Neutrophil (primary cell): ENCODE results near the gene DHCR24.

Source experiments
- H3K27ac ChIP-seq: fragments of 200-600 bp; sonication (generic); 2 replicates; pipeline ENCODE4 v1.5.1; 2016; ENCODE audit warnings: mild to moderate bottlenecking, moderate library complexity
- H3K27me3 ChIP-seq: fragments of 200-600 bp; sonication (generic); 2 replicates; pipeline ENCODE4 v1.6.0; 2016; ENCODE audit warnings: mild to moderate bottlenecking
- H3K36me3 ChIP-seq: fragments of 200-600 bp; sonication (generic); 2 replicates; pipeline ENCODE4 v1.5.1; 2017
- H3K4me1 ChIP-seq, 2 experiments: fragments of 200-600 bp in 1 of 2; sonication (generic) in 1 of 2; 1 replicate in 1 of 2; 2 replicates in 1 of 2; pipeline versions ENCODE4 v1.5.1 to v1.6.1; 2013 to 2016; ENCODE audit warnings: low read depth in 1 of 2, low read length in 1 of 2, mild to moderate bottlenecking in 1 of 2, moderate library complexity in 1 of 2; ENCODE audit not compliant: control insufficient read depth in 1 of 2, insufficient read depth in 1 of 2
- H3K4me3 ChIP-seq, 2 experiments: fragments of 200-600 bp in 1 of 2; sonication (generic) in 1 of 2; 1 replicate in 1 of 2; 2 replicates in 1 of 2; pipeline ENCODE4 v1.5.1; 2013 to 2016; ENCODE audit warnings: low read depth in 1 of 2, low read length in 1 of 2, mild to moderate bottlenecking in 1 of 2, moderate library complexity in 1 of 2
- H3K9me3 ChIP-seq: fragments of 200-600 bp; sonication (generic); 2 replicates; pipeline ENCODE4 v1.5.1; 2016
- CTCF ChIP-seq: fragments of 200-600 bp; sonication (generic); IDR thresholded peaks from 2 replicates; pipeline ENCODE4 v1.5.1; 2016; ENCODE audit warnings: antibody characterized with exemption

DHCR24 gene

GRCh38 chr1:54874079-54874830, 12.7 kb downstream of the DHCR24 start:
- no peak overlapping the region for H3K27ac ChIP-seq
- H3K9me3 ChIP-seq, result no peaks in the 10 kb centered on the region
- no peaks in the 10 kb centered on the region for H3K27me3 ChIP-seq
- no peak for TF ChIP-seq CTCF
- no peaks in the 10 kb centered on the region for H3K4me1 ChIP-seq
- H3K36me3 ChIP-seq, result no peaks in the 10 kb centered on the region
- H3K4me3 ChIP-seq, result no peak overlapping the region

DNA sequence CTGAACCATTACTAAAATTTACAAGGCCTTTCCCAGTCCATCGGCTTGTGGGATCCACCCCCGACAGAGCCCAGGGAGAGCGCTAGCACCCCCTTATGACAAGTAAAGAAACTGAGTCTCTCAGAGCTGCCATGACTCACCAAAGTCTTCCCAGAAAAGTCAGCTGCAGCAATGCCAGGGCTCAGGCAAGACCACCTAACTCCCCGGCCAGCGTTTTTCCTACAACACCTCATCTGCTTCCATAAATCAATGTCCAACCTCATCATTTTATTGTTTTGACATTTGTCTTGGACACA, 15.0 kb downstream of the DHCR24 start:
- no peaks in the 10 kb centered on the region for H3K9me3 ChIP-seq
- H3K36me3 ChIP-seq, result no peaks in the 10 kb centered on the region
- no peak overlapping the region for H3K4me3 ChIP-seq
- H3K4me1 ChIP-seq, result no peaks in the 10 kb centered on the region
- TF ChIP-seq CTCF, result no peak
- no peaks in the 10 kb centered on the region for H3K27me3 ChIP-seq
- H3K27ac ChIP-seq, result no peak overlapping the region

- no peaks in the 10 kb centered on the region for H3K27me3 ChIP-seq
- H3K9me3 ChIP-seq, result no peaks in the 10 kb centered on the region
- H3K27ac ChIP-seq, result no peak overlapping the region
- H3K4me1 ChIP-seq, result no peaks in the 10 kb centered on the region
- no peak for TF ChIP-seq CTCF
- H3K36me3 ChIP-seq, result no peaks in the 10 kb centered on the region
- H3K4me3 ChIP-seq, result no peak overlapping the region
These were observed 15.5 kb downstream of the DHCR24 start for GRCh38 chr1:54871275-54872035.

DNA sequence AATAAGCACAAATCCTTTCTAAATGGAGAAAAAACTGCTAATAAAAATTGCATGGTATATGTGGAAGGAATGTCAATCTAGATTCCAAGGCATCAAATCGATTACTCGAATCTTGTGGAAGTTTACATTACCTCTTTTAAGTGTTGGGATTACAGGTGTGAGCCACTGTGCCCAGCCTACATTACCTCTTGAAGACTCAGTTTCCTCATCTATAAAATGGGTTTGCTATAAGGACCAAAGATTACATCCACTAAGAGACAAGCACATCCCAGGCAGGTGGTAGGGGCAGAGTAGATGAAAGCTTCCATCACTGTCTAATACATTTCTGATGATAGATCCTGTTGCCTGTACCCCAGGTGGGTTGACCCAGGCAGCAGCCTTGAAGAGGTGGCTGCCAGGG, 16.1 kb downstream of the DHCR24 start:
- no peaks in the 10 kb centered on the region for H3K36me3 ChIP-seq
- TF ChIP-seq CTCF, result no peak

GRCh38 chr1:54869173-54869851, 17.7 kb downstream of the DHCR24 start:
- no peaks in the 10 kb centered on the region for H3K36me3 ChIP-seq
- no peaks in the 10 kb centered on the region for H3K9me3 ChIP-seq
- H3K4me1 ChIP-seq, result no peaks in the 10 kb centered on the region
- no peak for TF ChIP-seq CTCF
- H3K27me3 ChIP-seq, result no peaks in the 10 kb centered on the region
- H3K27ac ChIP-seq, result no peak overlapping the region
- no peak overlapping the region for H3K4me3 ChIP-seq

More for the DNA sequence above, 16.1 kb downstream of the DHCR24 start:
- no peaks in the 10 kb centered on the region for H3K4me1 ChIP-seq
- H3K27me3 ChIP-seq, result no peaks in the 10 kb centered on the region
- no peak overlapping the region for H3K27ac ChIP-seq
- H3K4me3 ChIP-seq, result no peak overlapping the region
- H3K9me3 ChIP-seq, result no peaks in the 10 kb centered on the region
